ENCODE data around the gene C19orf12. TPM values are rescaled to one million over a fixed set of nuclear protein-coding genes. Genes with fewer than 3 reads are reported as not detected.

C19orf12 gene
- total RNA-seq, 1 experiment from 2014 or later, result 15.5 TPM

- Mint-ChIP-seq H3K4me1 (no peaks in the 10 kb centered on the region), H3K9me3 (no peaks in the 10 kb centered on the region), H3K4me3 (no peak overlapping the region), H3K27ac (no peak overlapping the region), H3K36me3 (peaks cover 3% of the 10 kb centered on the region; the same call in 1 of the 2 replicates), H3K27me3 (ENCODE audit: low read depth) (no peaks in the 10 kb centered on the region)
- TF ChIP-seq ZNF532 (CRISPR knock-in tag; IDR thresholded peaks at IDR 0.05; ENCODE audit: borderline replicate concordance) (no peak), EMX1 (CRISPR knock-in tag; IDR thresholded peaks at IDR 0.05) (no peak), GRHL2 (CRISPR knock-in tag; IDR thresholded peaks at IDR 0.05; ENCODE audit: insufficient replicate concordance, severe bottlenecking) (no peak), AFF4 (CRISPR knock-in tag; IDR thresholded peaks at IDR 0.05; ENCODE audit: borderline replicate concordance) (no peak), ZNF671 (CRISPR knock-in tag; IDR thresholded peaks at IDR 0.05) (no peak)
- ATAC-seq (no peak), DNase-seq (ENCODE audit: low spot score) (no peak)
- CTCF ChIA-PET, result interaction anchor here (1.5 kb wide), 1 partner anchor 14 kb away, joined by 5 read pairs; no protein-coding TSS in a partner anchor
- POLR2A ChIA-PET, result no interaction called here
These were observed 12.7 kb downstream of the C19orf12 start for GRCh38 chr19:29702161-29702962.

- ChIA-PET CTCF (interaction anchor here (0.6 to 2.8 kb wide), 3 partner anchors 15 to 16 kb away, joined by 3 to 18 read pairs (median 4); partner anchors contain the start of gene C19orf12), POLR2A (interaction anchor here (0.6 kb wide), 1 partner anchor 15 kb away, joined by 4 read pairs; no protein-coding TSS in a partner anchor)
- DNase-seq (ENCODE audit: low spot score) (no peak), ATAC-seq (no peak)
- no peaks in the 10 kb centered on the region for H3K9me3 Mint-ChIP-seq
- H3K36me3 Mint-ChIP-seq, result peaks cover 3% of the 10 kb centered on the region; the same call in 1 of the 2 replicates
- no peak overlapping the region for H3K4me3 Mint-ChIP-seq
- H3K27me3 Mint-ChIP-seq (ENCODE audit: low read depth), result no peaks in the 10 kb centered on the region
- no peaks in the 10 kb centered on the region for H3K4me1 Mint-ChIP-seq
- H3K27ac Mint-ChIP-seq, result no peak overlapping the region
- TF ChIP-seq TEAD1 (CRISPR knock-in tag; IDR thresholded peaks at IDR 0.05), result no peak
- no peak for TF ChIP-seq AFF4 (CRISPR knock-in tag; IDR thresholded peaks at IDR 0.05; ENCODE audit: borderline replicate concordance)
- TF ChIP-seq OVOL2 (CRISPR knock-in tag; IDR thresholded peaks at IDR 0.05; ENCODE audit: borderline replicate concordance), result no peak
- TF ChIP-seq E2F4 (CRISPR knock-in tag; IDR thresholded peaks at IDR 0.05; ENCODE audit: borderline replicate concordance, low read depth), result no peak
- no peak for TF ChIP-seq MAX (CRISPR knock-in tag; IDR thresholded peaks at IDR 0.05)
- TF ChIP-seq NFATC4 (CRISPR knock-in tag; IDR thresholded peaks at IDR 0.05), result no peak
- TF ChIP-seq RELA (CRISPR knock-in tag; IDR thresholded peaks at IDR 0.05; ENCODE audit: borderline replicate concordance), result no peak
- TF ChIP-seq E2F1 (CRISPR knock-in tag; IDR thresholded peaks at IDR 0.05), result no peak
- TF ChIP-seq E2F5 (CRISPR knock-in tag; IDR thresholded peaks at IDR 0.05), result no peak
- TF ChIP-seq ZNF671 (CRISPR knock-in tag; IDR thresholded peaks at IDR 0.05), result no peak
- TF ChIP-seq CBFB (CRISPR knock-in tag; IDR thresholded peaks at IDR 0.05; ENCODE audit: low read depth), result no peak
- no peak for TF ChIP-seq ETV6 (CRISPR knock-in tag; IDR thresholded peaks at IDR 0.05)
These were observed 14.6 kb downstream of the C19orf12 start for GRCh38 chr19:29700498-29700897.
